ENCODE results near the gene NKX1-1.

NKX1-1 gene

DNA sequence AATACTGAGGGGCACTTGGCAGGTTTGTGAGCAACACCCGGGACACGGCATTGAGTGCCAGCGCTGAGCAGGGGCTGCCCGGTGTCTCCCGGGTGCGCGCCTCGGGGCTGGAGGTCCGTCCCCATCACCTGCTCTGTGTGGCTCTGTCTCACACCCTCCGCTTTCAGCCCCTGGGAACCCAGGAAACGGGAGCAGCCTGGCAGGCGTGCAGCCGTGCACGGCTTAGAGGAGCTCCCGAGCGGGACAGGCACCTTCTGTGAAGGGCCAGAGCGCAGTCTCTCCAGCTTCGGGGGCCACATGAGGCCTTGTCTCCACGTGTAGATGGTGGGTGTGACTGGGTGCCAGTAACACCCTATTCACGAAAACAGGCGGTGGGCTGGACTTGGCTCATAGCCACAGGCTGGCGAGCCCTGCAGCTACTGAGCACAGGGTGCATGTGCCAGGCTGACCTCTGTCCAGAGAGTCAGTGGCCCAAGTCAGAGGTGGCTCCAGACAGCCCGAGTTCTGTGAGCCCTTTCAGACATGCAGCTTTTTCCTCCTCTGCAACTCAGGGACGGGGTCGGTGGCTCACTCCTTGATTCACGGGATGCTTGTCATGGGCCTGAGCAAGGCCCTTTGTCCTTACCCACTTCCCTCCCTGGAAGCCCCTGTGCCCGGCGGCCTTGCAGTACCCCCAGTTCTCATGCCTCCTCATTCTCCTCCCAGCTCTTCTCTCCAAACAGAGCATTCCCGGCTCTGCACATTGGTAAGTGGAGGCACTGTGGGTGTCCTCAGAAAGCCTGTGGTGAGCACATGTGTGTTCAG is 35.7 kb downstream of the NKX1-1 start:
- no peak for DNase-seq

DNA sequence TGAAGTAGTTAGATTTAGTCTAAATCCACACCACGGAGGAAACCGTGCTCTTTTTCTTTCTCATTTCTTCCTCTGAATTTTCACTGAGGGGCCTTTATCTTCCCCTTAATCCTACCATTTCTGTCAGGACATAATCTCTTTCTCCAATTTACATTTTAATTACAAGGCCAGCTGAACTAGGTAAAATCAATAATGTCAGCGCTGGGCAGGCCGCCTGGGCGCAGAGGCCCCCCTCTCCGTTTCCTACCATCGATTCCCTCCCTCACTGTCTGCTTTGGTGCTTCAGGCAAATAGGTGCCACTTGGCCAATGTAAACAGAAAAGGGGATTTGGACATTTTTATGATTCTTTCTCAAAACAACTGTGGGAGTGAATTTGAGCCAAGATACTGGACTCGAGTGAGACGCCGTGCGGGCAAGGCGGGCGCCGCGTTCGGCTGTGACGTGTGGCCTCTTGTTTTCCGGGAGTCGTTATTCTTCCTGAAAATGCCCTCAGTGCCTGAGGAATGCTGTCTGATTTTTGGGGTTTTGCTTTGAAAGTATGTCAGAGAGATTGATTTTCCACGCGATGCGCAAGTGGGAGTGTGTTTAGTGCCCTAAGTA is 36.7 kb downstream of the NKX1-1 start:
- no peak for DNase-seq

DNA sequence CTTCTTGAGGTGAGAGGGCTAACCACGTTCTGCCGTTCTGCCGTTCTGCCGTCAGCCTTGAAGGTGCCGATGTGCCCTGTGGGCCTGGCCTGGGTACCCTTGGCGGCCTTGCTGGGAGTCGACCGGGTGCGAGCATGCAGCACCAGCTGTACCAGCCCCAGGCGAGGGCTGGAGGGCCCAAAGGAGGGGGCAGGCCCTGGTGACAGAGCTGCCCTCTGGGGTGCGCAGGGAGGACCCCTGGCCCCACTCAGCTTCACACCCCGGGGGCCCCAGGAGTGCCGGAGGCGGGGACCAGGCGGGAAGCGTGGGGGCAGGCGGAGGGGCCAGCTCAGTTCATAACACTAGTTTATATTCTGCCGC is 37.2 kb downstream of the NKX1-1 start:
- DNase-seq, result no peak

DNA sequence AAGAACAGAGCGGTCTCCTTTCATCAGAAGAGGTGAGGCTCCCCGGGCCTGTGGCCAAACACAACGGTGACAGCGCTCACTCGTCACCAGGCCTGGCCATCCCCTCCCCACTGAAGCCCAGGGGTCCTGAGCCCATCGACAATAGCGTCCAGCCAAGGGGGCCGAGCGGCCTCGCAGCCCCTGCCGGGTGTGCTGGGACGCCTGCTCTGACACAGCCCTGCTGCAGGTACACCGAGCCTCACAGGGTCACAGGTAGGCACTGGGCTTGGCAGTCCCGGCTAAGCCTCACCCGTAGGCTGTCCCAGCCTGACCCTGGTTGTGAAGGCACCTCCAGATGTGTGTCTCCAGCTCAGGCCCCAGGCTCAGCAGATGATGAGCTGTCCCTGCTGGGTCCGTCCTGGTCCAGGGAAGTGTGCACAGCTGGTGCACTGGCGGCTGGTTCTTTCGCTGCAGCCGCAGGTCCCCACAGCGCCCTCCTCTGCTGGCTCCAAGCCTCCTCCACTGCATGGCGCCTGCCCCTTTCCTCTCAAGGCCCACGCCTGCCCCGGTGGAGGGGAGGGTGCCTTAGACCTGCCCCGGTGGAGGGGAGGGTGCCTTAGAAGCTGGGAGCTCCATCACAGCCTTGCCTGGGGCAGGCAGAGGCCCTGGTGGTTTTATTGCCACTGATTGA is 37.7 kb downstream of the NKX1-1 start:
- no peak for DNase-seq

DNA sequence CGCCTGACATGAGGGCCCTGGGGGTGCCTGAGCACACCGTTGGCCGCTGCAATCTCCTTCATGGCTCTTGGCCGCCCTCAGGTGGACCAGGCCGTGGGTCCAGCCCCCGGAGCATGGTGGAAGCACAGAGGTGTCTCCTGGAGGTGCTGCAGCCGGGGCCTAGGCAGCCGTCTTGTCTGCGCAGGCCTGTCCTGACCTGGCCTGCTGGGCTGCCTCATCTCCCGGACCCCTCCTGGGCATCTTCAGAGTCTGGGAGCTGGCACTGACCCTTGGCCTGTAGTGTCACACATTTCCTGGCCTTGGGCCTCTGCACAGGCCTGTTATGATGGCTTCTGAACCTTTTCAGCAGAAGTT is 38.3 kb downstream of the NKX1-1 start:
- no peak for DNase-seq

DNA sequence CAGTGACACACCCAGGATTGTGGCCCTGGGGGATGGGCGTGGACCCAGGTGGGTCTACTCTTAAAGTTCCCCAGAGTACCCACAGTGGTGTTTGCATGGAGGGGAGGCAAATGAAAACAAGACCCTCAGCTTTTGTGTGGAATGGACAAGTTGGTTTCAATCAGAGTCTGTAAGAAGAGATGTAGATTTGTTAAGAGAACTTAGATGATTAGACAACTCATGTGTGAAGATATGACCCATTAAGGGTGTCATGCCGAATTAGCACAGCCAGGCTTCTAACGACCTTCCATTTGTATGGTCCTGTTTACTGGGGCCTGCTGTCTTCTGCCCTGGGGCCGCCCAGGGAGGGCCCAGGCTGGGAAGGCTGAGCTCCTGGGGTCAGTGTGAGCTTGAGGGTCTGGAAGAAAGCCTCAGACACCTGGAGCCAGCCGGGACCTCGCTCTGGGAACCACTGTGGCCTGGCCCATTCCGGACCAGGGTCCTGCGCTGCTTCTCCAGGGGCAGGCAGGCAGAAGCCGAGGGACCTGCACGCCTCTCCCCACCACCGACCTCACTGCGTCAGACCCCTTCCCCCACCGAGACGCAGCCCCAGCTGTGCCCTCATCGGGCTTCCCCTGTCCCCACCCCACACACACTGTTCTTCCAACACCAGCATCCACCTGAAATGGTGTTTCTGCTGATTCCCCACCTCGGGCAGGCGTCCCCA is 38.9 kb downstream of the NKX1-1 start:
- no peak for DNase-seq

DNA sequence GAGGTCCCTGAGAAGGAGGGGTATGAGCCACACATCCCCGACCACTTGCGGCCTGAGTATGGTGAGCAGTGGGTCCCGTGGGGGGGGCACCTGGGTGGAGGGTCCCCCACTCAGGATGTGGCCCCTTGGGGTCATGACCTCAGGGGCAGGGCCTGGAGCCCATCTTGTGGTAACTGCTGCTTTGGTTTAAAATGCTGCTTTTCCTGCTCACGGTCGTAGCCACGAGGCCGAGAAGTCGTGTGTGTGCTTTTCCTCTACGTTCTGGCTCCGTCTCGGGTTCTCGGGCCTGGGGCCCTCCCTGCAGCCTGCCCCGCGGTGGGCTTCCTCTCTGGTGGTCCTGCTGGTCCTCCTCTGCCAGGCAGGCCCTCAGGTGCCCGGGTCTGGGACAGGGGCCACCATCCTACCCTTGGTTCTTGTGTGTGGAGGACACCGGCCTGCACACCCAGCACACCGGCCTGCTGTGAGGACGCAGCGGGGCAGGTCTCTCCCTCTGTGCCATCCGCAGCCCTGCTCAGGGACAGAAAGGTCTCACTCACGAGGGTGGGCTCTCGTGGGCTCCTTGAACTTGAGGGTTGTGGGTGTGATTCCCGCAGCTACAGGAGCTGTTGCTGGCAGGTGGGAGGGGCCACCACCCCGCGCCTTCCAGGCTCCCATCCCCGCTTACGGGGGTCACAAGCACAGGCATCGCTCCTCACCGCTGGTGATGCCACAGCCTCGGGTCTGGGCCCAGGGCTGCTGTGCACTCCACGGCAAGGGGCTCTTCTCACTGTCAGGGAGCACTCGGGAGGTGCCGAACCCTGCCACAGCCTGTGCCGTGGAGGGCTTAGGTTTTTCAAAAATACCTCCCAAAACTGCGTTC is 39.6 kb downstream of the NKX1-1 start:
- no peak for DNase-seq

DNA sequence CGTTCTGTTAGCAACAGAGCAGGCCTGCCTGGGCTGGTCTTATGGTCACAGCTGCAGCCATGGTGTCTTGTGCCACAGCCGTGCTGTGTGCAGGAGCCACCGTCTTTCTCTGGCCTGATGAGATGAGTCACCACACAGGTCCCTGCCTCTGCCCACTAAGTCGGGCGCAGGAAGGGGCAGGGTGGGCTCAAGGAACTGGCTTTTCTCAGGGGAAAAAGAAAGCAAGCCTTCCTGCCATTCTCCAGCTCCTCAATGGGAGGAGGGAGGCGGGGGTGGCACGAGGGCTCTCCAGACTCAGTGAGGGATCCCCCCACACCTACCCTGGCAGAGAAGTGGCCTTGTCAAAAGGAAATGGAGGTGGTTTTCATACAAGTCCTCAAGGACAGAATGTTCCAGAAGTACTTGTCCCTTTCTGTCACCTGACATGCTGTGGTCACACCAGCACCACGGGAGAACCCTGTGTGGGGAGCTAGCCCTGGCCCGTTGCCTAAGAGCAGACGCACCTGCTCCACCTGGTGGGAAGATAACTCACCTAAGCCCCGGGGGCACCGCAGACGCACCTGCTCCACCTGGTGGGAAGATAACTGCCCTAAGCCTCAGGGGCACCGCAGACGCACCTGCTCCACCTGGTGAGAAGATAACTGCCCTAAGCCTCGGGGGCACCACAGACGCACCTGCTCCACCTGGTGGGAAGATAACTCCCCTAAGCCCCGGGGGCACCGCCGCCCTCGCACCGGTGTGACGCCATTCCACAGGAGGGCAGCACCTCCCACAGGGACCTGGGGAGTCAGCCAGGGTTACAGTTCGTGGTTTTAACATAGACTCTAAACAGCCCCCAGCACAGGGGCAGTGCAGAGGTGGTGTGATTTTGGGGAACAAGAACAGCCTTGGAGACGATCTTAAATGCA is 40.7 kb downstream of the NKX1-1 start:
- DNase-seq, result no peak

DNA sequence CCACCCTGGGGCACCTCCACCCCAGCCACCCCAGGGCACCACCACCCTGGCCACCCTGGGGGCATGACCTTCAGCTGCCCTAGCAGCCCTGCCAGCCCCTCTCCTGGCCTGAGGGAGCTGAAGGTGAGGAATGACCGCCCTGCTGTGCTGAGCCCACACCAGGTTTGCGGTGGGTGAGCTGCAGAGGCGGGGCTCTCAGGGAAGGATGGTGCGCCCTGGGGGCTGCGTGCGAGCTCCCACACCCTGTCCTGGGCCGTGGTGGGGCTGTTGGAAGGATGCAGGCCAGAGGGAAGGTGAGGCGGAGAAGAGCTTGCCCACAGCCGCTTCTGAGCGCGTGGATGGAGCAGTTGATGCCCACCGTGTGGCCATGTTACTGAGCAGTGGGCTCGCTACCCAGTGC is 41.5 kb downstream of the NKX1-1 start:
- DNase-seq, result no peak

DNA sequence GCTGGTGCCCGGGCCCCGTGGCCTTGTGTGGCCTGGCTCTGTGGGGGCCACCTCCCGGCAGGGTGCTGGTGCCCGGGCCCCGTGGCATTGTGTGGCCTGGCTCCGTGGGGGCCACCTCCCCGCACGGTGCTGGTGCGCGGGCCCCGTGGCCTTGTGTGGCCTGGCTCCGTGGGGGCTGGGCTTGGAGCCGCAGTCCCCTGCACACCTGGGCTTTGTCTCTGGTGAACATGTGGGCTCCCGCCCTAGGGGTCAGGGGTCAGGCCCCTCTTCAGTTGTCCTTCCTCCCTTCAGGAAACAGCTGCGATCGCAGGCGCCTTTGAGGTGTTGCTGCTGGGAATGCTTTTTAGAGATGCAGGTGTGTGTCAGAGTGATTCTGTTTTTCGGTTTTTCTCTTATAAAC is 42.0 kb downstream of the NKX1-1 start:
- no peak for DNase-seq

DNA sequence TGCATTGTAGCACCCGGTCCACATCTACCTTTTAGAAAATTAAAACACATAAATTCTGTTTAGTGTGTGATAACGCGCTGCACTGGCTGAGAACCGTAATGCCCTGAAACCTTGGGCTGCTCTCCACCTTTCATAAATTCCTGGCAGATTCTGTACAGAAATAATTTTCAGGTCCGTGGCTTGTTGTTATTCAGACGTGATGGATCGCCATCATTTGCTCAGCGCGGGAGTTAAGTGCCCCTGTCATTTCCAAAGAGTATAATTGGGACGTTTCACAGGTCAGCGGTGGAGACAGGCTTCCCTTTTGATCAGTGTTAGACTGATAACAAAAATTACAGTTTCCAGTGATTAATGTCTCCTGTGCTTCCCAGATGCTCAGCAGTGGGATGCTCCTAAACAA is 42.7 kb downstream of the NKX1-1 start:
- DNase-seq, result no peak

DNA sequence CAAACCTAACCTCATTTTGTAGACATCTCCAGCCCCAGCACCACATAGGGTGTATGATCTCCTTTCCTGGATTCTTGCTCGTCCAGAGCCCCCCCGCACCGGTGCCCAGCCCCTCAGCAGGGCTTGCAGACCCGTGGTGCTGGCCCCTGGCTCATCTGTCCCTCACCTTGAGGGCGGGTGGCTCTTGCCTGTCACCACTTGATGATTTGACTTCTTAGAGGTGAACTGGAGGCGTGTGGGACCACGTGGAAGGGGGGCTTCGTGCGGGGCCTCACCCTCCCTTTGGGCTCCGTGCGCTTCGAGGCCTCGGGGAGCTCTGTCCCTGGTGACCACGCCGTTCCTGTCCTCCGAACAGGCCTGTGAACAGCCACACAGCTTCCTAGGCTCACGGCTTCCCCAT is 43.7 kb downstream of the NKX1-1 start:
- no peak for DNase-seq

DNA sequence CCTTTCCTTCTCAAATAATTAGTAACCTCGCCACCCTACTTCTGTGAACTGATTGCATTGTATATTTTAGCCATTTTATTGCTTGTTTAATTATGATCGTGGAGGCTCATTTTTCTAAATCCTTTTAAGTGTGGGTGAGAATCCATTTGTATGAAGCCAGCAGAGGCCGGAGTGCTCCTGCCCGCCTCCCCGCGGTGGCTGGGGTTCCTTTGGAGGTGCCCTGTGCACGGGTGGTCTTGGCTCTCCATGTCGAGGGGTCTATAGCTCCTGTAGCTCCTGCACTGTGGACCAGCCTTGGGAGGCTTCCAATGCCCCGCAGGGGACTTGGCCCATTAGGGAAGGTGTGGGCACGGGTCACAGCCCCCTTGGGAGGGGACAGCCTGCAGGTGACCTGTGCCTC is 44.2 kb downstream of the NKX1-1 start:
- no peak for DNase-seq

DNA sequence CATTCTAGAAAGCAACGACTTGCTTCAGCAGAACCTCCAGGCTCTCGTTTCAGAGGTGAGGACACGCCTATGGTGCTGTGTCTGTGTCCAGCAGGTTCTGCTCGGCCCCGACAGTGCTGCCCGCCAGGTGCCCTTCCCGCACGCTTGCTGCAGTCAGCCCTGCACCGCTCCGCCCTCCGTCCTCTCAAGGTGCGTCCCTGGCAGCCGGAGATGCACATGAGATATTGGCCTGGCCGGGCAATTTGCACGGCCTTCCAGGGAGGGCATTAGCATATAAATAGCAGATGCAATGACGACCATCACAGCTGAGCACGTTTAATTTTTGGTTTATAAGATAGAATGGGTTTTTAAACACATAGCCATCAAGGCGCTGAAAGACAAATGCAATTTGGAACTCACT is 44.8 kb downstream of the NKX1-1 start:
- no peak for DNase-seq

DNA sequence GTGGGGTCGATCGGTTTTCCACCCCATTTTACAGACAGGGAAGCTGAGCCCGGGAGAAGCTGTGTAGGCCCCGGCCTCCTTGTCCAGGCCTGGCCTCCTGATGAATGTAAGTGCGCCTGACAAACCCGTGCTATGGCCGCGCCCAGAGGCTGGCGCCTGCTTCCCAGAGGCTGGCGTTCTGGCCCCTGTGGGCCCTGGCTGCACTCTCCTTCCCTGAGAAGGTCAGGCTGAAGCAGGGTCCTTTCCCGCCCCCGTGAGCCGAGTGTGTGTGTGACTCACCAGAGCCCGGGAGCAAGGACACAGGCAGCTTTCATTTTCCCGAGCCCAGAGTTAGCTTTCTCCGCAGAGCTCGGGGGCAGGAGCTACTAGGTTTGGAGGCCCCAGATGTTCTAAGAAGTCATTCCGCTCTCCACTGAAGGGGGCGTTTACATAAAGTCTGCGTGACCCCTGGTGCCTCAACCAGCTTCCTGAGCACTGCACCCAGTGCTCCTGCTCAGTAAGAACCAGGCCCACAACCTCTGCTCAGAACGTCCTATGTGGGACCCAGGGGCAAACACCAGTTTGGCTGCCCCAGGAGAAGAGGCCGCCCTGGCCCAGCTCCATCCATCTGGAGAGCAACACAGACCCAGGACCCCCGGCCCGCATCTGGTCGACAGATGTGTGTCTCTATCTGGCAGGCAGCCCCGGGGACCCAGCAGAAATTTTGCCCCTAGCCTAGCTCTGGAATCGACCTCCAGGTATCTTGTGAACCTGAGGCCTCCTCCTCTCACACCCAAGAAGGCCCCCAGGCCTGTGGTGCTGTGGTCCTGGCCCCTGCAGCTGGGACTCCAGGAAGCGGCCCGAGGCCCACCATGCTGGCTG is 45.6 kb downstream of the NKX1-1 start:
- DNase-seq, result no peak

DNA sequence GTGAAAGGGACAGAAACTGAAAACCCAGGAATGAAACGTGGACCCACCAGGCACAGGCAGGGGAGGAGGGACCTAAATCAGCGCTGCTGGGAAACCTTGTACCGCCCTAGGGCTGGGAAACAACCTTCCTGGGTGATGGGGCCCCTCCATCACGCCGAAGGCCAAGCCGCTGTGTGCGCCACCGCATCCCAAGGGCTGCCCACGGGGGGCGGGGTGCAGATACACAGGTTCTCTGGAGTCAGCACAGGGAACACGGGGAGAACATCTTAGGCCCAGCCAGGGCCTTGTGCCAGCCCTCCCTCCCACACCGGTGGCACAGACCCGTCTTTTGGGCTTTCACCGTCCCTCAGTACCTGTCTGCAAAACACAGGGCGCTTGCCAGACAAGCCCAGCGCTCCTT is 46.3 kb downstream of the NKX1-1 start:
- DNase-seq, result no peak

DNA sequence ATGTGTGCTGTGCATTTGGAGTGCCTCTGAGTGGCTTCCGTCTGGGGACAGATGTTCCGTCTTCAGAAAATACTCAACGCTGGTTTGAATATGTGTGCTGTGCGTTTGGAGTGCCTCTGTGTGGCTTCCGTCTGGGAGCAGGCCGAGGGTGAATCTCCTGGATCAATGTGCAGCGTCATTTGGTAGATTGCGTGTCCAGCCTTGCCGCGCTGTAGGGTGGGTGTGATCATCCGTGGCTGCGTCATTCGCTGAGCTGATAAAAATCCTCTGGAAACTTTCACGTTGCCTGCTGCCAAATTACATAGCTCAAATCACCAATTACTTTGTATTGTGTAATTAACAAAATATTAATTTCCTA is 47.1 kb downstream of the NKX1-1 start:
- DNase-seq, result no peak

DNA sequence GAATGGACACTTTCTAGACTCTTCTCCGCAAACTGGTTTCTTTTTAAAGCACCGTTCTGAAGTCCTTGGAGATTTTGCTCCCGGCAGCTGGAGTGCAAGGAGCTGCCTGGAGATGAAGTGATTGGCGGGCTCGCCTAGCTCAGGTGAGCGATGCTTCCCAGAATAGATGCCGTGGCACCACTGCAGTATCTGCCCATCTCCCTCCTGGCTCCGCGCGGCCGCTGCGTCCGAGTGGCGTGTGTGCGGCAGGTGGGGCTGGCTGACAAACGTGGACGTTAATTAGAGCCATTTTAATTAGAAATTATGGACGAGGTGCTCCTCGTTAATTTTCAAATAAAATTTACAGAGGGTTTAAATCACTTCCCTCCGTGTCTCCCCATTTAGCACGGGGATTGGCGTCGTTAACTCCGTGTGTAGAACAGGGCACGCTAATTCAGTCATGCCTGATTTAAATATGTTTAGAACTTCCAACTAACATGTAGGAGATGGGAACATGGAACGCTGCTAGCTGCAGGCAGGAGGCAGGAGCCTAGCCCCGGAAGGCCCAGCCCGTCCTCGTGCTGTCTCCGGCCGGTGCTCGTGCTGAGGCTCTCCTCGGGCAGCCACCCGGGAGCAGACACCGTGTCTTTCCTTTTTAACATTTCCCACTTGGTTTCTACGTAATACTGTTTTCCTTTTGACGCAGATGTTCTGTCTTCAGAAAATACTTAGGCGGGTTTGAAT is 47.7 kb downstream of the NKX1-1 start:
- no peak for DNase-seq

DNA sequence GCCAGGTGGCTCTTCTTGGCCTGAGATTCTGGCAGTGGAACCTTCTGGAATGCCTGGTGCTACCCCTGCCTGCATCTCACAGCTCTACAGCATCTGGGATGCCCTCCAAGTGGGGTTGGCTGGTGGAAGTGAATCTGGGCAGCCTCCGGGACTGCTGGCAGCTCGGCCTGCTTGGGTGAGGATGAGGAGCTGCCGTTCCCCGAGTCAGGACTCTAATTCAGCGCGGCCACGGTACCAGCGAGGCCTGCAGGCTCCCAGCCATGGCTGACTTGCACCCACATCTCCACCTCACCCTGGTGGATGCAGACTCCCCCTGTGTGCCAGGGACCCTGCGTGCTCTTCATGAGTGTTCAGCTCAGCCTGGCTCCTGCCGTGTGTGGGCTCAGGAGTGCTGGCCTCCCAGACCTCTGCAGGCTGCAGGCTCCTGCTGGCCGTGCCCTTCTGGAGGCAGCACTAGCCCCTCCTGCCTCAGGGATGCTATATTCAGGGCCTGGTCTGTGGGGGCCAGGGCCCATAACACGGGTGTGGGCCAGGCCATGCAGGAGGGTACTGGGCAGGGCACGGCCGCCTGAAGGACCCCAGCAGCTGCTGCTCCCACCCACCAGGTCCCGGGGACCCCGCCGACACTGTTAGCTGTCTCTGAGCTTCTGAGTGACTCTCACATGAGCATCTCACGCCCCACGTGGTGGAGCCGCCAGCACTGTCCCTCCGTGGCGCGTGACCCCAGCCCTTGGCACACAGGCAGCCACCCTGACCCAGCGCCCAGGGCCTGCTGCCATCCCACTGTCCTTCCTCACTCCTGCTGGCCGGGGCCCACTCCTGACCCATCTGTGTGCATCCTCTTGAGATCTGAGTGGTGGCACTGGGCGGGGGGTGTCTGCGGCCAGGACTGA is 48.6 kb downstream of the NKX1-1 start:
- DNase-seq, result no peak

Data from SHP77 (cell line).